Liver (tissue), 9 donors: ENCODE data around the gene WDR48. TPM values are rescaled to one million over a fixed set of nuclear protein-coding genes. Genes with fewer than 3 reads are reported as not detected.

ENCODE experiments used
- DNase-seq: peaks from one replicate; pipeline ENCODE4 v3.0.0-alpha.2; 2017; ENCODE audit warnings: low spot score
- H3K27ac ChIP-seq, 2 donors: one replicate each; pipeline ENCODE4 v1.7.0; 2013; ENCODE audit warnings: inconsistent platforms in 2 of 2, low read length in 2 of 2, control low read depth in 1 of 2, low read depth in 1 of 2, mild to moderate bottlenecking in 1 of 2
- H3K27me3 ChIP-seq, 4 donors: one replicate each; pipeline versions ENCODE4 v1.6.1 to v1.7.0; 2013; ENCODE audit warnings: low read length in 3 of 4, inconsistent platforms in 1 of 4, mild to moderate bottlenecking in 1 of 4, moderate library complexity in 1 of 4; ENCODE audit not compliant: control insufficient read depth in 4 of 4, insufficient read depth in 4 of 4
- H3K36me3 ChIP-seq, 4 donors: one replicate each; pipeline versions ENCODE4 v1.6.1 to v1.7.0; 2013; ENCODE audit warnings: low read length in 3 of 4, mild to moderate bottlenecking in 3 of 4, low read depth in 1 of 4, moderate library complexity in 1 of 4; ENCODE audit not compliant: control insufficient read depth in 4 of 4, insufficient read depth in 3 of 4
- H3K4me1 ChIP-seq, 4 donors: one replicate each; pipeline versions ENCODE4 v1.6.1 to v1.7.0; 2013; ENCODE audit warnings: low read length in 3 of 4, mild to moderate bottlenecking in 3 of 4, moderate library complexity in 1 of 4; ENCODE audit not compliant: control insufficient read depth in 4 of 4, insufficient read depth in 4 of 4
- H3K4me3 ChIP-seq, 3 donors: one replicate each; pipeline versions ENCODE4 v1.6.1 to v1.7.0; 2013; ENCODE audit warnings: low read length in 3 of 3, control low read depth in 1 of 3, low read depth in 1 of 3, mild to moderate bottlenecking in 1 of 3
- H3K9ac ChIP-seq, 2 donors: one replicate each; pipeline ENCODE4 v1.7.0; 2013; ENCODE audit warnings: low read length in 2 of 2, mild to moderate bottlenecking in 2 of 2, moderate library complexity in 2 of 2, control low read depth in 1 of 2, low read depth in 1 of 2
- H3K9me3 ChIP-seq, 4 donors: one replicate each; pipeline versions ENCODE4 v1.6.1 to v1.7.0; 2013; ENCODE audit warnings: low read length in 3 of 4; ENCODE audit not compliant: control insufficient read depth in 4 of 4
- ATF3 ChIP-seq: IDR thresholded peaks from 2 replicates; pipeline ENCODE4 v1.6.1; 2016; ENCODE audit warnings: antibody characterized with exemption
- CTCF ChIP-seq: fragments of 150-350 bp; IDR thresholded peaks from 2 replicates; pipeline ENCODE4 v1.5.1; 2017; ENCODE audit warnings: improper control_type of control experiment, low read depth, low read length; ENCODE audit not compliant: missing input control
- EGR1 ChIP-seq, 2 donors: IDR thresholded peaks; 2 replicates each; pipeline ENCODE4 v1.6.1; 2016 to 2018; ENCODE audit warnings: antibody characterized with exemption in 2 of 2, low read depth in 2 of 2
- FOXA1 ChIP-seq: IDR thresholded peaks from 2 replicates; pipeline ENCODE4 v1.6.1; 2016; ENCODE audit warnings: antibody characterized with exemption
- FOXA2 ChIP-seq: IDR thresholded peaks from 2 replicates; pipeline ENCODE4 v1.6.1; 2016; ENCODE audit warnings: antibody characterized with exemption
- GABPA ChIP-seq, 2 donors: IDR thresholded peaks in 1 of 2; conservative IDR thresholded peaks in 1 of 2; 2 replicates each; pipeline ENCODE4 v1.6.1; 2016; ENCODE audit warnings: antibody characterized with exemption in 2 of 2, mild to moderate bottlenecking in 1 of 2, moderate library complexity in 1 of 2
- HNF4A ChIP-seq, 2 donors: conservative IDR thresholded peaks; 2 replicates each; pipeline ENCODE4 v1.6.1; 2016; ENCODE audit warnings: antibody characterized with exemption in 2 of 2, mild to moderate bottlenecking in 2 of 2
- HNF4G ChIP-seq: IDR thresholded peaks from 2 replicates; pipeline ENCODE4 v1.6.1; 2016; ENCODE audit warnings: antibody characterized with exemption
- MAX ChIP-seq: IDR thresholded peaks from 2 replicates; pipeline ENCODE4 v1.6.1; 2016; ENCODE audit warnings: antibody characterized with exemption
- NR2F2 ChIP-seq: IDR thresholded peaks from 2 replicates; pipeline ENCODE4 v1.6.1; 2016; ENCODE audit warnings: antibody characterized with exemption
- RAD21 ChIP-seq, 2 donors: IDR thresholded peaks; 2 replicates each; pipeline ENCODE4 v1.6.1; 2016; ENCODE audit warnings: antibody characterized with exemption in 2 of 2, mild to moderate bottlenecking in 2 of 2
- RXRA ChIP-seq, 2 donors: IDR thresholded peaks; 2 replicates each; pipeline ENCODE4 v1.6.1; 2017 to 2018; ENCODE audit warnings: antibody characterized with exemption in 2 of 2, mild to moderate bottlenecking in 1 of 2
- SP1 ChIP-seq: IDR thresholded peaks from 2 replicates; pipeline ENCODE4 v1.6.1; 2018; ENCODE audit warnings: antibody characterized with exemption, mild to moderate bottlenecking
- TAF1 ChIP-seq: conservative IDR thresholded peaks from 2 replicates; pipeline ENCODE4 v1.6.1; 2016; ENCODE audit warnings: antibody characterized with exemption, mild to moderate bottlenecking
- YY1 ChIP-seq: IDR thresholded peaks from 2 replicates; pipeline ENCODE4 v1.6.1; 2016; ENCODE audit warnings: antibody characterized with exemption, mild to moderate bottlenecking
- ZBTB33 ChIP-seq: IDR thresholded peaks from 2 replicates; pipeline ENCODE4 v1.6.1; 2016; ENCODE audit warnings: antibody characterized with exemption
- WGBS: extraction: QIAGEN DNeasy Blood & Tissue Kit; methylation state at CpG from one replicate; pipeline ENCODE4 v1.1.7; 2013; 5-methylcytosine and 5-hydroxymethylcytosine counted together
- polyA plus RNA-seq, 2 donors: library from polyadenylated mRNA; stranded (reverse) in 1 of 2; unstranded in 1 of 2; fragments of 200-250 nt in 1 of 2; fragments of >200 nt in 1 of 2; fragmentation: Nextera tagmentation in 1 of 2; extraction: Ambion mirVana in 1 of 2; gene quantifications; one replicate each; pipeline versions ENCODE4 v1.2.1 to v1.2.3, GENCODE V29; 2013 to 2015
- total RNA-seq, 2 donors: library from RNA; depleted of rRNA; stranded (reverse); fragments of >200 nt; gene quantifications; one replicate each; pipeline ENCODE4 v1.2.3, GENCODE V29; 2014
- donor health status: healthy.
- donor health status: healthy.
- donor health status: healthy.
- donor health status: healthy.
- donor health status: healthy.

WDR48 gene
- total and polyA plus RNA-seq, 4 donors = 8.0 to 24.9 (median 16.5) TPM

- no peaks in the 10 kb centered on the region for H3K9me3 ChIP-seq
- WGBS = 85% methylated on average over 4 of the region's 4 CpGs
- H3K27ac ChIP-seq = no peak overlapping the region
- no peak overlapping the region for H3K4me3 ChIP-seq
- peaks cover 11 to 23% (median 15%) of the 10 kb centered on the region in 4 donors for H3K36me3 ChIP-seq
- no peaks in the 10 kb centered on the region for H3K27me3 ChIP-seq
- DNase-seq = no peak
- no peak overlapping the region for H3K9ac ChIP-seq
- TF ChIP-seq HNF4A (conservative IDR thresholded peaks at IDR 0.05) = no peak
- no peak for TF ChIP-seq MAX
- TF ChIP-seq ATF3 = no peak
- no peak for TF ChIP-seq FOXA2
- TF ChIP-seq NR2F2 = no peak
- TF ChIP-seq YY1 = no peak
- no peak for TF ChIP-seq HNF4G
- TF ChIP-seq CTCF = no peak
- no peak for TF ChIP-seq ZBTB33
- TF ChIP-seq SP1 = no peak
- no peak for TF ChIP-seq TAF1
- TF ChIP-seq RAD21 (IDR thresholded peaks at IDR 0.05) = no peak
- no peak for TF ChIP-seq EGR1 (IDR thresholded peaks at IDR 0.05; ENCODE audit: low read depth in 2 of 2)
- peaks cover 2 to 29% (median 20%) of the 10 kb centered on the region in 4 donors for H3K4me1 ChIP-seq
Measured at GRCh38 chr3:39103324-39103693, 51.5 kb downstream of the WDR48 start.

GRCh38 chr3:39103791-39104552 is 52.2 kb downstream of the WDR48 start:
- DNase-seq = no peak
- Histone ChIP-seq H3K36me3 (peaks cover 5 to 16% (median 10%) of the 10 kb centered on the region in 4 donors), H3K27me3 (no peaks in the 10 kb centered on the region), H3K9ac (no peak overlapping the region), H3K9me3 (no peaks in the 10 kb centered on the region), H3K4me3 (no peak overlapping the region), H3K27ac (no peak overlapping the region), H3K4me1 (peaks cover 2 to 30% (median 20%) of the 10 kb centered on the region in 4 donors)
- no peak for TF ChIP-seq NR2F2
- no peak for TF ChIP-seq ATF3
- TF ChIP-seq EGR1 (IDR thresholded peaks at IDR 0.05; ENCODE audit: low read depth in 2 of 2) = no peak
- no peak for TF ChIP-seq TAF1
- TF ChIP-seq ZBTB33 = no peak
- TF ChIP-seq MAX = no peak
- TF ChIP-seq GABPA (IDR thresholded peaks at IDR 0.05 in 1 of 2, conservative IDR thresholded peaks at IDR 0.05 in 1 of 2) = no peak
- no peak for TF ChIP-seq FOXA1
- TF ChIP-seq CTCF = no peak
- no peak for TF ChIP-seq RXRA (IDR thresholded peaks at IDR 0.05)
- no peak for TF ChIP-seq HNF4G
- TF ChIP-seq HNF4A (conservative IDR thresholded peaks at IDR 0.05) = no peak
- no peak for TF ChIP-seq FOXA2
- no peak for TF ChIP-seq SP1
- no peak for TF ChIP-seq YY1
- 81% methylated on average over 6 of the region's 6 CpGs for WGBS
